HCT116 (cell line): ENCODE results near the gene DNAH9. TPM values are rescaled to one million over a fixed set of nuclear protein-coding genes. Genes with fewer than 3 reads are reported as not detected.

ENCODE experiments used
- ATAC-seq: fragments of 200-7000 bp; cut with Tn5 transposase; 2 replicates; pipeline ENCODE4 v1.9.1; 2020; ENCODE audit warnings: mild to moderate bottlenecking, moderate library complexity
- BruUV-seq: library from RNA; stranded (reverse); fragments of 400-500 nt; replicated peaks from 2 replicates; lab custom pipeline; 2021; lab: Mats Ljungman, UMichigan
- CTCF ChIA-PET: fragments of 300-600 bp; sonication (Branson Sonifier 250); formaldehyde crosslinking; loops from one replicate; lab custom pipeline; 2021; ENCODE audit warnings: antibody characterized with exemption; lab: Charles Lee
- POLR2A ChIA-PET: fragments of 300-600, 350-600 bp; sonication (Branson Sonifier 250); formaldehyde crosslinking; loops from one replicate; lab custom pipeline; 2021; ENCODE audit warnings: antibody characterized with exemption; lab: Charles Lee
- RAD21 ChIA-PET, 2 experiments: fragments of 300-600 bp; sonication (Branson Sonifier 250); formaldehyde crosslinking; loops; one replicate each; lab custom pipeline; 2023; ENCODE audit warnings: low total read pairs in 2 of 2; ENCODE audit not compliant: uncharacterized antibody in 2 of 2, unreplicated experiment in 2 of 2, low non-redundant PET in 1 of 2; lab: Charles Lee
- DNase-seq: peaks from one replicate; pipeline ENCODE4 v3.0.0-alpha.2; 2010; ENCODE audit warnings: low read depth, low spot score
- H2AFZ ChIP-seq: fragments of 200-600 bp; shearing (Covaris generic), sonication (generic); 2 replicates; pipeline ENCODE4 v1.6.1; 2017; ENCODE audit warnings: low read depth, mixed run types, mixed read lengths, antibody characterized with exemption, low read length; ENCODE audit not compliant: poor library complexity, severe bottlenecking
- H3K27ac ChIP-seq: 2 replicates; pipeline ENCODE4 v1.5.1; 2012; ENCODE audit warnings: low read depth, low read length
- H3K27me3 ChIP-seq: fragments of 200-600 bp; sonication (generic); 2 replicates; pipeline ENCODE4 v1.6.1; 2016; ENCODE audit warnings: mixed run types, low read length, mixed read lengths; ENCODE audit not compliant: insufficient read depth
- H3K36me3 ChIP-seq, 2 experiments: fragments of 200-500 bp in 1 of 2; fragments of 200-600 bp in 1 of 2; sonication (Bioruptor generic) in 1 of 2; sonication (generic) in 1 of 2; 2 replicates each; pipeline versions ENCODE4 v1.5.1 to v1.6.1; 2014 to 2016; ENCODE audit warnings: low read length in 2 of 2, inconsistent platforms in 1 of 2, mixed read lengths in 1 of 2, mixed run types in 1 of 2; ENCODE audit not compliant: insufficient read depth in 2 of 2, control insufficient read depth in 1 of 2
- H3K4me1 ChIP-seq, 2 experiments: fragments of 200-600 bp in 1 of 2; sonication (generic) in 1 of 2; 2 replicates each; pipeline versions ENCODE4 v1.5.1 to v1.6.1; 2012 to 2017; ENCODE audit warnings: low read length in 2 of 2, inconsistent platforms in 1 of 2, mild to moderate bottlenecking in 1 of 2, mixed read lengths in 1 of 2, mixed run types in 1 of 2, moderate library complexity in 1 of 2; ENCODE audit not compliant: insufficient read depth in 2 of 2, control insufficient read depth in 1 of 2
- H3K4me2 ChIP-seq: fragments of 200-600 bp; sonication (generic); 2 replicates; pipeline ENCODE4 v1.6.1; 2017; ENCODE audit warnings: mixed run types, low read length, mixed read lengths
- H3K4me3 ChIP-seq, 2 experiments: fragments of 200-600 bp in 1 of 2; sonication (generic) in 1 of 2; replicated peaks in 1 of 2; 2 replicates each; pipeline ENCODE4 v1.5.1; 2011 to 2016; ENCODE audit warnings: low read length in 2 of 2, control low read depth in 1 of 2, low read depth in 1 of 2, mild to moderate bottlenecking in 1 of 2, mixed read lengths in 1 of 2, mixed run types in 1 of 2
- H3K79me2 ChIP-seq: fragments of 200-600 bp; sonication (generic); 2 replicates; pipeline ENCODE4 v1.6.1; 2017; ENCODE audit warnings: mild to moderate bottlenecking, mixed run types, low read length, moderate library complexity, mixed read lengths; ENCODE audit not compliant: insufficient read depth
- H3K9ac ChIP-seq: fragments of 200-600 bp; sonication (generic); 2 replicates; pipeline ENCODE4 v1.6.1; 2016; ENCODE audit warnings: low read length, mixed read lengths
- H3K9me2 ChIP-seq: fragments of 200-600 bp; sonication (generic), shearing (Covaris generic); 2 replicates; pipeline ENCODE4 v1.6.1; 2017; ENCODE audit warnings: mixed run types, mild to moderate bottlenecking, moderate library complexity; ENCODE audit not compliant: insufficient read depth
- H3K9me3 ChIP-seq, 2 experiments: fragments of 200-500 bp in 1 of 2; fragments of 200-600 bp in 1 of 2; sonication (Bioruptor generic) in 1 of 2; sonication (generic) in 1 of 2; 2 replicates each; pipeline ENCODE4 v1.6.1; 2014 to 2017; ENCODE audit warnings: low read length in 2 of 2, mixed read lengths in 2 of 2, inconsistent platforms in 1 of 2, low read depth in 1 of 2, mild to moderate bottlenecking in 1 of 2, mixed run types in 1 of 2, moderate library complexity in 1 of 2; ENCODE audit not compliant: control insufficient read depth in 1 of 2, insufficient read depth in 1 of 2
- H4K20me1 ChIP-seq: fragments of 200-600 bp; sonication (generic), shearing (Covaris generic); 2 replicates; pipeline ENCODE4 v1.6.1; 2017; ENCODE audit warnings: mixed run types, mild to moderate bottlenecking, moderate library complexity; ENCODE audit not compliant: insufficient read depth
- CBX3 ChIP-seq: IDR thresholded peaks from 2 replicates; pipeline ENCODE4 v1.6.1; 2012; ENCODE audit warnings: low read depth
- CEBPB ChIP-seq: IDR thresholded peaks from 2 replicates; pipeline ENCODE4 v1.6.1; 2012; ENCODE audit warnings: low read depth
- EGR1 ChIP-seq: IDR thresholded peaks from 2 replicates; pipeline ENCODE4 v1.6.1; 2012; ENCODE audit warnings: low read depth
- ELF1 ChIP-seq: IDR thresholded peaks from 2 replicates; pipeline ENCODE4 v1.6.1; 2012; ENCODE audit warnings: low read depth, borderline replicate concordance
- EZH2 ChIP-seq: fragments of 200-600 bp; sonication (generic); IDR thresholded peaks from 2 replicates; pipeline ENCODE4 v1.6.1; 2017; ENCODE audit warnings: antibody characterized with exemption, mixed run types
- FOSL1 ChIP-seq: IDR thresholded peaks from 2 replicates; pipeline ENCODE4 v1.6.1; 2012; ENCODE audit warnings: low read depth
- JUND ChIP-seq: IDR thresholded peaks from 2 replicates; pipeline ENCODE4 v1.6.1; 2012
- POLR2A ChIP-seq: IDR thresholded peaks from 2 replicates; pipeline ENCODE4 v1.7.0; 2011; ENCODE audit warnings: borderline replicate concordance; ENCODE audit not compliant: insufficient read depth, insufficient read length; ENCODE audit errors: extremely low read depth
- POLR2AphosphoS5 ChIP-seq: IDR thresholded peaks from 2 replicates; pipeline ENCODE4 v1.6.1; 2011; ENCODE audit warnings: mild to moderate bottlenecking, low read depth, low read length, moderate library complexity
- RAD21 ChIP-seq: IDR thresholded peaks from 2 replicates; pipeline ENCODE4 v1.6.1; 2012; ENCODE audit warnings: low read depth, mild to moderate bottlenecking
- SP1 ChIP-seq: IDR thresholded peaks from 2 replicates; pipeline ENCODE4 v1.6.1; 2012; ENCODE audit warnings: low read depth
- SRF ChIP-seq: IDR thresholded peaks from 2 replicates; pipeline ENCODE4 v1.6.1; 2012; ENCODE audit warnings: low read depth
- TCF7L2 ChIP-seq: IDR thresholded peaks from 2 replicates; pipeline ENCODE4 v1.7.0; 2011; ENCODE audit warnings: borderline replicate concordance, inconsistent platforms; ENCODE audit not compliant: insufficient read depth, insufficient read length; ENCODE audit errors: extremely low read depth
- YY1 ChIP-seq: IDR thresholded peaks from 2 replicates; pipeline ENCODE4 v1.6.1; 2011; ENCODE audit warnings: low read length, low read depth, moderate library complexity, mild to moderate bottlenecking; ENCODE audit not compliant: insufficient replicate concordance; ENCODE audit errors: extremely low read depth
- ZNF274 ChIP-seq: fragments of 200-500 bp; sonication (Bioruptor generic); IDR thresholded peaks from 2 replicates; pipeline ENCODE4 v1.6.1; 2014; ENCODE audit warnings: mild to moderate bottlenecking, low read depth, low read length, inconsistent platforms
- intact Hi-C: fragments of 100-400 bp; cut with micrococcal nuclease; formaldehyde crosslinking; loops from 2 replicates; pipeline ENCODE4 v1.10.0; 2022
- total RNA-seq: library from RNA; stranded (reverse); gene quantifications from one replicate; pipeline ENCODE4 v1.2.1, GENCODE V29; 2021; ENCODE audit not compliant: unreplicated experiment
- TF ChIP-seq, protein P1 (sequence below): IDR thresholded peaks from 2 replicates; pipeline ENCODE4 v1.6.1; 2012
- TF ChIP-seq, protein P2 (sequence below): IDR thresholded peaks from 2 replicates; pipeline ENCODE4 v1.6.1; 2012; ENCODE audit warnings: low read depth
- TF ChIP-seq, protein P3 (sequence below): IDR thresholded peaks from 2 replicates; pipeline ENCODE4 v1.6.1; 2012
- TF ChIP-seq, protein P4 (sequence below): IDR thresholded peaks from 2 replicates; pipeline ENCODE4 v1.6.1; 2011; ENCODE audit warnings: mild to moderate bottlenecking, low read length, moderate library complexity; ENCODE audit not compliant: insufficient replicate concordance; ENCODE audit errors: extremely low read depth

The DNAH9 gene
- total RNA-seq, 1 experiment from 2014 or later, result not detected

DNA sequence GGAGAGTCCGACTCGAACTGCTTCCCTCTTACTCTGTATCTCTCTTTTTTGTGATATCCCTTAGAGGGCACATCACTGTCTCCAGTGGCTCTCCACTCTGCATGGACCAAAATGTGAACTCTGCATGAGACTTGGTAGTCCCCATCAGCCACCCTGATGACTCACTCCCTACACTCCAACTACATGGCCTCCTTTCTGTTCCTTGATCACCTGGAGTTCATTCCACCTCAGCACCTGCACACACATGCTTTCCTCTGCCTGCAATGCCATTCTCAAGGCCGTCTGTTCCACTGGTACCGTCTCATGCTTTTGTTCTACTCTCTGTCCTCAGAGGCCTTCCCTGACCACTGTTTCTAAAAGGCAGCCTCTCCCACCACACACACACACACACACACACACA, 109.3 kb downstream of the DNAH9 start:
- RAD21 ChIA-PET, result no interaction called here
- H3K27me3 ChIP-seq, result peaks cover 5% of the 10 kb centered on the region; the same call in 1 of the 2 replicates
- H3K79me2 ChIP-seq, result no peaks in the 10 kb centered on the region
- H2AFZ ChIP-seq, result no peak overlapping the region
- intact Hi-C loops, result no loop called here
- BruUV-seq, result no TSS peak
- TF ChIP-seq, protein P1, sequence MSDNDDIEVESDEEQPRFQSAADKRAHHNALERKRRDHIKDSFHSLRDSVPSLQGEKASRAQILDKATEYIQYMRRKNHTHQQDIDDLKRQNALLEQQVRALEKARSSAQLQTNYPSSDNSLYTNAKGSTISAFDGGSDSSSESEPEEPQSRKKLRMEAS, result no peak
- TF ChIP-seq POLR2A (no peak), RAD21 (no peak), TCF7L2 (no peak), CBX3 (no peak), YY1 (no peak), POLR2AphosphoS5 (no peak), SRF (no peak), JUND (no peak), FOSL1 (no peak), EGR1 (no peak), ELF1 (no peak), EZH2 (no peak), SP1 (no peak), CEBPB (no peak), ZNF274 (no peak)
- TF ChIP-seq, protein P2, sequence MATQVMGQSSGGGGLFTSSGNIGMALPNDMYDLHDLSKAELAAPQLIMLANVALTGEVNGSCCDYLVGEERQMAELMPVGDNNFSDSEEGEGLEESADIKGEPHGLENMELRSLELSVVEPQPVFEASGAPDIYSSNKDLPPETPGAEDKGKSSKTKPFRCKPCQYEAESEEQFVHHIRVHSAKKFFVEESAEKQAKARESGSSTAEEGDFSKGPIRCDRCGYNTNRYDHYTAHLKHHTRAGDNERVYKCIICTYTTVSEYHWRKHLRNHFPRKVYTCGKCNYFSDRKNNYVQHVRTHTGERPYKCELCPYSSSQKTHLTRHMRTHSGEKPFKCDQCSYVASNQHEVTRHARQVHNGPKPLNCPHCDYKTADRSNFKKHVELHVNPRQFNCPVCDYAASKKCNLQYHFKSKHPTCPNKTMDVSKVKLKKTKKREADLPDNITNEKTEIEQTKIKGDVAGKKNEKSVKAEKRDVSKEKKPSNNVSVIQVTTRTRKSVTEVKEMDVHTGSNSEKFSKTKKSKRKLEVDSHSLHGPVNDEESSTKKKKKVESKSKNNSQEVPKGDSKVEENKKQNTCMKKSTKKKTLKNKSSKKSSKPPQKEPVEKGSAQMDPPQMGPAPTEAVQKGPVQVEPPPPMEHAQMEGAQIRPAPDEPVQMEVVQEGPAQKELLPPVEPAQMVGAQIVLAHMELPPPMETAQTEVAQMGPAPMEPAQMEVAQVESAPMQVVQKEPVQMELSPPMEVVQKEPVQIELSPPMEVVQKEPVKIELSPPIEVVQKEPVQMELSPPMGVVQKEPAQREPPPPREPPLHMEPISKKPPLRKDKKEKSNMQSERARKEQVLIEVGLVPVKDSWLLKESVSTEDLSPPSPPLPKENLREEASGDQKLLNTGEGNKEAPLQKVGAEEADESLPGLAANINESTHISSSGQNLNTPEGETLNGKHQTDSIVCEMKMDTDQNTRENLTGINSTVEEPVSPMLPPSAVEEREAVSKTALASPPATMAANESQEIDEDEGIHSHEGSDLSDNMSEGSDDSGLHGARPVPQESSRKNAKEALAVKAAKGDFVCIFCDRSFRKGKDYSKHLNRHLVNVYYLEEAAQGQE, result no peak
- TF ChIP-seq, protein P3, sequence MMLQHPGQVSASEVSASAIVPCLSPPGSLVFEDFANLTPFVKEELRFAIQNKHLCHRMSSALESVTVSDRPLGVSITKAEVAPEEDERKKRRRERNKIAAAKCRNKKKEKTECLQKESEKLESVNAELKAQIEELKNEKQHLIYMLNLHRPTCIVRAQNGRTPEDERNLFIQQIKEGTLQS, result no peak
- TF ChIP-seq, protein P4, sequence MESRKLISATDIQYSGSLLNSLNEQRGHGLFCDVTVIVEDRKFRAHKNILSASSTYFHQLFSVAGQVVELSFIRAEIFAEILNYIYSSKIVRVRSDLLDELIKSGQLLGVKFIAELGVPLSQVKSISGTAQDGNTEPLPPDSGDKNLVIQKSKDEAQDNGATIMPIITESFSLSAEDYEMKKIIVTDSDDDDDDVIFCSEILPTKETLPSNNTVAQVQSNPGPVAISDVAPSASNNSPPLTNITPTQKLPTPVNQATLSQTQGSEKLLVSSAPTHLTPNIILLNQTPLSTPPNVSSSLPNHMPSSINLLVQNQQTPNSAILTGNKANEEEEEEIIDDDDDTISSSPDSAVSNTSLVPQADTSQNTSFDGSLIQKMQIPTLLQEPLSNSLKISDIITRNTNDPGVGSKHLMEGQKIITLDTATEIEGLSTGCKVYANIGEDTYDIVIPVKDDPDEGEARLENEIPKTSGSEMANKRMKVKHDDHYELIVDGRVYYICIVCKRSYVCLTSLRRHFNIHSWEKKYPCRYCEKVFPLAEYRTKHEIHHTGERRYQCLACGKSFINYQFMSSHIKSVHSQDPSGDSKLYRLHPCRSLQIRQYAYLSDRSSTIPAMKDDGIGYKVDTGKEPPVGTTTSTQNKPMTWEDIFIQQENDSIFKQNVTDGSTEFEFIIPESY, result no peak
- TF ChIP-seq, all 23 proteins: peak for 0
- no peaks in the 10 kb centered on the region for H4K20me1 ChIP-seq
- H3K4me2 ChIP-seq, result no peak overlapping the region
- no peaks in the 10 kb centered on the region for H3K9me2 ChIP-seq
- no peak for DNase-seq
- no peak overlapping the region for H3K9ac ChIP-seq
- no peaks in the 10 kb centered on the region for H3K4me1 ChIP-seq
- ATAC-seq, result no peak
- H3K4me3 ChIP-seq, result no peak overlapping the region
- H3K9me3 ChIP-seq, result no peaks in the 10 kb centered on the region
- no peak overlapping the region for H3K27ac ChIP-seq
- ChIA-PET CTCF (no interaction called here), POLR2A (no interaction called here)
- H3K36me3 ChIP-seq, result no peaks in the 10 kb centered on the region
